Keratinocyte (primary cell): Measurements from ENCODE around the gene ICE2.

Source experiments
- CTCF ChIP-seq, 3 experiments: IDR thresholded peaks in 1 of 3; conservative IDR thresholded peaks in 1 of 3; optimal IDR thresholded peaks in 1 of 3; 2 replicates in 2 of 3; 3 replicates in 1 of 3; pipeline versions ENCODE3 to v1.5.1; 2011; ENCODE audit warnings: low read length in 3 of 3, mild to moderate bottlenecking in 3 of 3, moderate library complexity in 2 of 3, control low read depth in 1 of 3, inconsistent platforms in 1 of 3; ENCODE audit not compliant: insufficient read depth in 2 of 3; ENCODE audit errors: extremely low read depth in 1 of 3
- EZH2 ChIP-seq: IDR thresholded peaks from one replicate; pipeline ENCODE4 v1.6.1; 2012; ENCODE audit warnings: inconsistent platforms, mild to moderate bottlenecking, low read length, moderate library complexity

GRCh38 chr15:60486742-60487141 is 7.8 kb upstream of the ICE2 start:
- TF ChIP-seq CTCF (optimal IDR thresholded peaks at IDR 0.05 in 1 of 3, IDR thresholded peaks at IDR 0.05 in 1 of 3, conservative IDR thresholded peaks at IDR 0.05 in 1 of 3; ENCODE audit: extremely low read depth in 1 of 3, insufficient read depth in 2 of 3, low read length in 3 of 3), result no peak
- no peak for TF ChIP-seq EZH2
